IPS DF 19.7 (cell line): ENCODE data around the gene SEPHS2.
"Not testable (repeated sequence)": the region's sequence is repeated elsewhere in the genome, so short reads cannot be mapped to it uniquely, and the experiment has no call there.

Source experiments
- DNase-seq: peaks from one replicate; pipeline ENCODE4 v3.0.0-alpha.2; 2013; ENCODE audit warnings: low read depth, low spot score

Gene SEPHS2

GRCh38 chr16:30398661-30399434 lies 46.8 kb downstream of the SEPHS2 start:
- DNase-seq, result no peak

- no peak for DNase-seq
These were observed 47.7 kb downstream of the SEPHS2 start for GRCh38 chr16:30397776-30398660.

GRCh38 chr16:30397056-30397455 lies 48.6 kb downstream of the SEPHS2 start:
- no peak for DNase-seq

- not testable (repeated sequence) for DNase-seq
These were observed 49.0 kb downstream of the SEPHS2 start for GRCh38 chr16:30396627-30397026.

GRCh38 chr16:30395992-30396585 lies 49.6 kb downstream of the SEPHS2 start:
- DNase-seq, result no peak

- DNase-seq, result peak; percentile 77
These were observed 50.3 kb downstream of the SEPHS2 start, which contains the start of gene ZNF48 for GRCh38 chr16:30395155-30395991. Gene ZNF48 (plus strand): TSS chr16:30395420. CDS start chr16:30395795, 375 bp downstream.

GRCh38 chr16:30394592-30395154 lies 51.0 kb downstream of the SEPHS2 start:
- no peak for DNase-seq
